ENCODE results near the gene GLG1.

GLG1 gene

GRCh38 chr16:74574146-74574545, 32.8 kb downstream of the GLG1 start:
- Histone ChIP-seq H3K27ac (replicated peaks) (no peak overlapping the region), H3K4me3 (replicated peaks; ENCODE audit: insufficient read depth, low read length) (no peak overlapping the region), H3K27me3 (ENCODE audit: insufficient read depth, poor library complexity, severe bottlenecking) (no peaks in the 10 kb centered on the region)
- no peak for TF ChIP-seq GABPA (IDR thresholded peaks at IDR 0.05; ENCODE audit: low read depth)
- TF ChIP-seq REST (IDR thresholded peaks at IDR 0.05; ENCODE audit: insufficient replicate concordance, low read depth), result no peak
- no peak for TF ChIP-seq POLR2AphosphoS5 (IDR thresholded peaks at IDR 0.05; ENCODE audit: low read depth)
- no peak for TF ChIP-seq SPI1 (IDR thresholded peaks at IDR 0.05; ENCODE audit: borderline replicate concordance, low read depth)
- TF ChIP-seq CTCF (IDR thresholded peaks at IDR 0.05; ENCODE audit: insufficient read depth, low read length), result no peak
- DNase-seq (ENCODE audit: low read depth in 1 of 2, low spot score in 1 of 2), result no peak

- TF ChIP-seq REST (IDR thresholded peaks at IDR 0.05; ENCODE audit: insufficient replicate concordance, low read depth) (no peak), CTCF (IDR thresholded peaks at IDR 0.05; ENCODE audit: insufficient read depth, low read length) (no peak), POLR2AphosphoS5 (IDR thresholded peaks at IDR 0.05; ENCODE audit: low read depth) (no peak), SPI1 (IDR thresholded peaks at IDR 0.05; ENCODE audit: borderline replicate concordance, low read depth) (no peak), GABPA (IDR thresholded peaks at IDR 0.05; ENCODE audit: low read depth) (no peak)
- H3K4me3 ChIP-seq (replicated peaks; ENCODE audit: insufficient read depth, low read length), result no peak overlapping the region
- no peak overlapping the region for H3K27ac ChIP-seq (replicated peaks)
- DNase-seq (ENCODE audit: low read depth in 1 of 2, low spot score in 1 of 2), result no peak
- H3K27me3 ChIP-seq (ENCODE audit: insufficient read depth, poor library complexity, severe bottlenecking), result no peaks in the 10 kb centered on the region
Observed at GRCh38 chr16:74573622-74574021, 33.3 kb downstream of the GLG1 start.

- Histone ChIP-seq H3K27me3 (ENCODE audit: insufficient read depth, poor library complexity, severe bottlenecking) (no peaks in the 10 kb centered on the region), H3K27ac (replicated peaks) (no peak overlapping the region), H3K4me3 (replicated peaks; ENCODE audit: insufficient read depth, low read length) (no peak overlapping the region)
- DNase-seq (ENCODE audit: low read depth in 1 of 2, low spot score in 1 of 2), result no peak
- no peak for TF ChIP-seq REST (IDR thresholded peaks at IDR 0.05; ENCODE audit: insufficient replicate concordance, low read depth)
Observed at GRCh38 chr16:74570412-74571301, 36.3 kb downstream of the GLG1 start.
